ENCODE data around the gene MLLT6. TPM values are rescaled to one million over a fixed set of nuclear protein-coding genes. Genes with fewer than 3 reads are reported as not detected.

Gene MLLT6
- total RNA-seq, 1 donor from 2014 or later = 192 TPM

GRCh38 chr17:38672788-38673706, 32.0 kb upstream of the MLLT6 start:
- Mint-ChIP-seq H3K4me3 (peak overlapping the region; percentile 11), H3K27me3 (peaks cover 47% of the 10 kb centered on the region), H3K9me3 (no peaks in the 10 kb centered on the region), H3K27ac (no peak overlapping the region), H3K4me1 (peaks cover 32% of the 10 kb centered on the region), H3K36me3 (ENCODE audit: low read depth) (no peaks in the 10 kb centered on the region)
- no peak for TF ChIP-seq CTCF (IDR thresholded peaks at IDR 0.05)
- ChIA-PET POLR2A (interaction anchor here (1.5 kb wide), 1 partner anchor 79 kb away, joined by 4 read pairs; the partner anchor contains the start of gene PSMB3), CTCF (interaction anchor here (1.0 kb wide), 1 partner anchor 115 kb away, joined by 3 read pairs; no protein-coding TSS in a partner anchor)
- DNase-seq (no peak), ATAC-seq (ENCODE audit: low read depth) (no peak)
- intact Hi-C loops (cut with micrococcal nuclease) = loop anchor here (10.0 kb wide), 2 partner anchors 192 to 482 kb away; partner anchors contain the start of gene PLXDC1

- Mint-ChIP-seq H3K36me3 (ENCODE audit: low read depth) (no peaks in the 10 kb centered on the region), H3K4me3 (no peak overlapping the region), H3K4me1 (peaks cover 32% of the 10 kb centered on the region), H3K9me3 (no peaks in the 10 kb centered on the region), H3K27me3 (peaks cover 42% of the 10 kb centered on the region), H3K27ac (no peak overlapping the region)
- intact Hi-C loops (cut with micrococcal nuclease) = loop anchor here (1.0 to 10.0 kb wide), 4 partner anchors 74 to 481 kb away; partner anchors contain the start of gene PLXDC1
- POLR2A ChIA-PET = interaction anchor here (0.9 to 2.0 kb wide), 3 partner anchors 57 to 115 kb away, joined by 3 to 6 read pairs (median 4); partner anchors contain the start of gene PSMB3
- CTCF ChIA-PET = interaction anchor here (1.0 to 7.2 kb wide), 2 partner anchors 62 to 116 kb away, joined by 3 to 135 read pairs; no protein-coding TSS in a partner anchor
- no peak for TF ChIP-seq CTCF (IDR thresholded peaks at IDR 0.05)
- ATAC-seq (ENCODE audit: low read depth) (no peak), DNase-seq (no peak)
These were observed 31.4 kb upstream of the MLLT6 start for GRCh38 chr17:38673707-38674013.

GRCh38 chr17:38674014-38674748, 30.9 kb upstream of the MLLT6 start:
- TF ChIP-seq CTCF (IDR thresholded peaks at IDR 0.05) = no peak
- peak; percentile 8 for ATAC-seq (ENCODE audit: low read depth)
- peaks cover 32% of the 10 kb centered on the region for H3K4me1 Mint-ChIP-seq
- H3K4me3 Mint-ChIP-seq = peak overlapping the region; percentile 38
- ChIA-PET CTCF (interaction anchor here (1.2 to 7.2 kb wide), 3 partner anchors 62 to 116 kb away, joined by 3 to 135 read pairs (median 3); partner anchors contain the start of gene PSMB3), POLR2A (interaction anchor here (0.9 to 2.0 kb wide), 6 partner anchors 27 to 115 kb away, joined by 3 to 7 read pairs (median 4); partner anchors contain the start of gene PSMB3)
- H3K27ac Mint-ChIP-seq = no peak overlapping the region
- H3K9me3 Mint-ChIP-seq = no peaks in the 10 kb centered on the region
- intact Hi-C loops (cut with micrococcal nuclease) = loop anchor here (1.0 to 10.0 kb wide), 4 partner anchors 73 to 481 kb away; partner anchors contain the start of gene PLXDC1
- H3K27me3 Mint-ChIP-seq = peaks cover 37% of the 10 kb centered on the region
- no peaks in the 10 kb centered on the region for H3K36me3 Mint-ChIP-seq (ENCODE audit: low read depth)
- DNase-seq = peak; percentile 53

GRCh38 chr17:38674749-38675615, 30.1 kb upstream of the MLLT6 start, which contains the start of gene EPOP:
EPOP (minus strand) TSS chr17:38674957; CDS start chr17:38674495, 462 bp downstream.
- intact Hi-C loops (cut with micrococcal nuclease) = loop anchor here (1.0 to 10.0 kb wide), 4 partner anchors 72 to 480 kb away; partner anchors contain the start of gene PLXDC1
- Mint-ChIP-seq H3K36me3 (ENCODE audit: low read depth) (no peaks in the 10 kb centered on the region), H3K27ac (no peak within 1 kb of the TSS), H3K4me1 (peaks cover 32% of the 10 kb centered on the region), H3K4me3 (peak within 1 kb of the TSS; percentile 70), H3K27me3 (peaks cover 29% of the 10 kb centered on the region), H3K9me3 (no peaks in the 10 kb centered on the region)
- POLR2A ChIA-PET = interaction anchor here (0.5 to 2.0 kb wide), 10 partner anchors 20 to 116 kb away, joined by 3 to 7 read pairs (median 4); partner anchors contain the start of genes CISD3, MLLT6 and PSMB3
- ATAC-seq (ENCODE audit: low read depth) (peak; percentile 88), DNase-seq (peak; percentile 79)
- TF ChIP-seq CTCF (IDR thresholded peaks at IDR 0.05) = no peak
- CTCF ChIA-PET = interaction anchor here (1.2 to 7.2 kb wide), 4 partner anchors 57 to 117 kb away, joined by 3 to 135 read pairs (median 12); partner anchors contain the start of genes CISD3 and PSMB3

Data from activated B cell treated with CpG ODN at 0.5 μM for 24 hours (primary cell).